Retinal pigment epithelial cell (primary cell): ENCODE measurements around the gene SOX30.

Experiments
- DNase-seq: peaks from one replicate; pipeline ENCODE4 v3.0.0-alpha.2; 2010; ENCODE audit warnings: low read depth
- H3K4me3 ChIP-seq: 2 replicates; pipeline ENCODE4 v1.5.1; 2011; ENCODE audit warnings: mild to moderate bottlenecking, low read length, control low read depth, moderate library complexity
- TF ChIP-seq, protein P1 (sequence below): conservative IDR thresholded peaks from 2 replicates; pipeline ENCODE4 v1.5.1; 2011; ENCODE audit warnings: low read depth, low read length, control low read depth, inconsistent platforms

SOX30 gene

DNA sequence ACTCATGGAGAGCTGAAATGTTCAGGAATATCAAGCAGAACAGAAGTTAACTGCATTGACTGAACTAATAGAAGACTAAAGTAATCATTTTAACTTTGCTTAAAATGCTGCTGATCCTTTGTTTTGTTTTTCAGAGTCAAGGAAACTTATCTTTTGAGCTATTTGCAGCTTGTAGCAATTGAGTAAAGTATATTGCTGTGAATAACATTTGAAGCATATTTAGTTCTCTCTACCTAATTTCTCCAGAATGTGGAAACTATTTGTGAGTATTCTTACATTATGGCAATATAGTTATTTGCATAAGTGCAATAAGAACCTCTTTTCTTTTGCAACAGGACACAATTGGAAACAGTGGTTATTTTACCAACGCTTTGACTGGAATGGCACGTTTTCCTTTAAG, 5.3 kb upstream of the SOX30 start:
- DNase-seq: no peak
- H3K4me3 ChIP-seq: no peak overlapping the region
- TF ChIP-seq, protein P1, sequence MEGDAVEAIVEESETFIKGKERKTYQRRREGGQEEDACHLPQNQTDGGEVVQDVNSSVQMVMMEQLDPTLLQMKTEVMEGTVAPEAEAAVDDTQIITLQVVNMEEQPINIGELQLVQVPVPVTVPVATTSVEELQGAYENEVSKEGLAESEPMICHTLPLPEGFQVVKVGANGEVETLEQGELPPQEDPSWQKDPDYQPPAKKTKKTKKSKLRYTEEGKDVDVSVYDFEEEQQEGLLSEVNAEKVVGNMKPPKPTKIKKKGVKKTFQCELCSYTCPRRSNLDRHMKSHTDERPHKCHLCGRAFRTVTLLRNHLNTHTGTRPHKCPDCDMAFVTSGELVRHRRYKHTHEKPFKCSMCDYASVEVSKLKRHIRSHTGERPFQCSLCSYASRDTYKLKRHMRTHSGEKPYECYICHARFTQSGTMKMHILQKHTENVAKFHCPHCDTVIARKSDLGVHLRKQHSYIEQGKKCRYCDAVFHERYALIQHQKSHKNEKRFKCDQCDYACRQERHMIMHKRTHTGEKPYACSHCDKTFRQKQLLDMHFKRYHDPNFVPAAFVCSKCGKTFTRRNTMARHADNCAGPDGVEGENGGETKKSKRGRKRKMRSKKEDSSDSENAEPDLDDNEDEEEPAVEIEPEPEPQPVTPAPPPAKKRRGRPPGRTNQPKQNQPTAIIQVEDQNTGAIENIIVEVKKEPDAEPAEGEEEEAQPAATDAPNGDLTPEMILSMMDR: no peak

DNA sequence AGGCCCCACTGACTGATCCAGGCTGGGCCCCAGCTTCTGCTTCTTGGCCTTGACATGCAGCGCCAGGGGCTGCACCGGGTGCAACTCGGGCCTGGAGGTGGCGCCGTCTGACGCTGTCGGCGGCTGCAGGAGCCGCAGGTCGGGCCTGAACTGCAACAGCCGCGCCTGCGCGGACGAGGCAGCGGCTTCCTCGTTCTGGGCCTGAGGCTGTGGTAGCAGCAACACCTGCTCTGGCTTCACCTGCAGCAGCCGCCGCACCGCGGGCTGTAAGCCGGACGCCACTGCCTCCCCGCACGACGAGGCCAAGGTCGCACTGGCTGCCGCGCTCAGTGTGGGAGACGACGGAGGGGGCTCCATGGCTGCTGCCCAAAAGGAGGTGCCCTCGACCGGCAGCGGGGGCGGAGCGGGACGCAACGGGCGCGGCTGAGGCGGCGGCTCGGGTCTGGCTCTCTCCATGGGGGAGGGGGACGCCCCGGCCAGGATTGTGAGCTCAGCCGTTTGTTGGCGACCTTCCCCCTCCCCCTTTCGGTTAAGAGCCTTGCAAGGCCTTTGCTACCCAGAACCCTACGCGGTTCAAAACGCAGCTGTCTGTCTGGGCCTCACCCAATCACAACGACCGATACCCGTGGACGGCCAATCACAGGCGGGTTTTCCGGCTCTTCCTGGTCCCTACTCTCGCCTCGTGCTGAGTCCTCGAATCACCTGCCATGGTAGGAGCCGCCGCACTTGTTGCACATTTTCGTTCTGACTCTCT, 438 bp downstream of the SOX30 start:
- DNase-seq: peak; percentile 17
- H3K4me3 ChIP-seq: peak overlapping the region; percentile 35
- TF ChIP-seq, protein P1: peak; percentile 49

DNA sequence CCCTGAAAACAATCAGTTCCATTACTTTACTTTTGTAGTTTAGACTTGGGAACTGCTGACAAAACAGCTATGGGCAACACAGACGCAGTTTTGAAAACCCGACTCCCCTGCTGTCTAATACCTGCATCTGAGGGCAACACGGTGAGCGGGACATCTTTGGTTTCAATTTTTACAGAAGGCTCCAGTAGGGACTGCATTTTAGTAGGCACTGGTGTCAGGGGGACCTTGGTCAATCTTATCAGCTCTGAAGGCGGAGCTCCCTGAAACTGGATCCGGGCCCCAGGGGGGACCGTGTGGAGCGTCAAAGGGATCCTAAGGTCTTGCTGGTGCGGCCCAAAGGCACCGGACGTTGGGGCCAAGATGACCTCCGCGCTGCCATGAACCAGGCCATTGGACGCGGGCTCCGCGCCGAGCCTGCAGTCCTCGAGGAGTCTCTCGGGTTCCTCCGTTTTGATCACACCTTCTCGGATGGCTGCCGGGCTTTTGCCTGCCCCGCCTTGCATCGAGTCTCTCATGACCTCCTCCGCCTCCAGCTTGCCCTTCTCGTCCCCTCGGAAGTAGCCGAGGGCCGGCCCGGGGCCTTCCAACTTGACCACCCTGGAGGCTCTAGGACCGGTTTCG, 1.1 kb downstream of the SOX30 start:
- TF ChIP-seq, protein P1: no peak
- H3K4me3 ChIP-seq: no peak overlapping the region
- DNase-seq: no peak

DNA sequence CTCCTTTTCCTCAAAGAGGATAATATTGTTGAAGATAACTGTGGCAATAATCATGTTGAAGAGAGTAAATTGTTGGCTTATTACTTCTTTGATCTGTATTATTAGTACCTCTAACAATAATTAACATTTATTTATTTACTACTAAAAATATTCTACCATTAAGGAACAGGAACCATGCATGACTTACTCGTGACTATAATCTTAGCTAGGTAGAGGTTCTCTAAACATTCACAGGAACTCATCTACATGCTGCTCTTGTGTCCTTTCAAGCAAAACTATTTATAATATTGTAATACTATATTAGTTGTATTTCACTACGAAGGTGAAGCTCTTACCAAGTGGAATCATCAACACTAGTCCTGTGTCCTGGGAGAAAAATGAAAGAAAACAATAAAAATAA, 3.1 kb downstream of the SOX30 start:
- no peak for DNase-seq
- no peak overlapping the region for H3K4me3 ChIP-seq
- TF ChIP-seq, protein P1: no peak

DNA sequence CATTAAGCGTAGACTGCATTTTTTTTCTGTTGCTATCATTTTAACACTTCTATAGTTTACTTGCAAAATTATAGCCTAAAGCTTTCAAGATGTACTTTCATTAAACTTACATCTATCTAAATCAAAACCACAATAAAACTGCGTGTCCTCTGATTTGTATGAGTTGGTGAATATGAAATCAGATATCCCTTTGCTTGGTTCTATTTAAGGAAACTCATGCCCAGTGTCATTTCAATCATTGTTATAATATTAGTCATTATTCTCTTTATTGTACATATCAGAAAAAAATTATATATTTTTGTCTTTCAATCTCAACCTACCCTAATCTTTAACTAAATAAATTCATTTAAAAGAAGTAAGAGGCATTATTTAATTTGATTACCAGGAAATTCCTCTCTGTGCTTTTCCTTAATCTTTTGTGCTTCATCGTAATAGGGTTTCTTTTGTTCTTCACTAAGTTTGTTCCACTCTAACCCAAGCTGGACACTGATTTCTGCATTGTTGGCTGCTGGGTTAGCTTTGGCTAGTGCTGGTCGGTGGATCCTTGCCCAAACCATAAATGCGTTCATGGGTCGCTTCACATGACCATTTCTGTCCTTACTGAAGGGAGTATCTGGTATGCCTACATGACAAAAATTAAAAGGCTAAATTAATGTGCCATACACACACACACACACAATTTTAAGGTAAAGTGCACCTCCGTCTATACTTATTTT, 3.8 kb downstream of the SOX30 start:
- TF ChIP-seq, protein P1: no peak
- DNase-seq: no peak
- H3K4me3 ChIP-seq: no peak overlapping the region

DNA sequence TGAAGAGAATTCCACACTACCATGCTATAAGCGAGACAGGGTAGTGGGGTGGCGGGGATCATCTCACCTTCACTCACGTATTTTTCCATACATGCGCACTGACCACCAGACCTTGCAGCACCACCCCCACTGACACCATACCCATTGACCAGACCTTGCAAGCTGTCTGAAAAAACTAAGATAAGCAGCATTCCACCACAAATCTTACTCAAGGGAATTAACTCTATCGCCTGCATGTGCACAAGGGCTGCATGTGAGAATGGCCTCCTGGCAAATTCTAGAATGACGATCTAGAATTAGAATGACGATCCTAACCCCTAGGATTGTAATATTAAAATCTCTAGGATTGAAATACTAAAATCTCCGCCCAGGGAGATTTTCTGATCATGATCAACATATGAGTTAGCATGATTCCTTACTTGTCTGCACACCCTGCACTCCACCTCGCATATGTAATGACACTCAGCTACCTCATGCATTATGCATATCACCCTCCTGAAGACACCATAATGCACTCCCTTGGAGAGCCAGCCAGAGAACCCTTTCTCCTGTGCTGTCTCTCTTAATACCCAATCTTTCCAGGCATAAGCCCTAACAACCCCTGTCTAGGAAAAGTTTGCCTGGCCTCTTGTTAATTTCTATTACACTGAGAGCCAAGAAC, 11.7 kb downstream of the SOX30 start:
- TF ChIP-seq, protein P1: no peak
- H3K4me3 ChIP-seq: no peak overlapping the region
- DNase-seq: no peak
